GM18511 (cell line): ENCODE data around the gene BCORL1.

ENCODE experiments used
- ATAC-seq: cut with Tn5 transposase; IDR thresholded peaks from one replicate; pipeline ENCODE4 v1.9.1; 2021; ENCODE audit warnings: mild to moderate bottlenecking, moderate library complexity; ENCODE audit not compliant: unreplicated experiment

BCORL1 gene

GRCh38 chrX:130091980-130092522, 109.6 kb downstream of the BCORL1 start:
- peak; percentile 99 for ATAC-seq

GRCh38 chrX:130093271-130093670, 110.8 kb downstream of the BCORL1 start:
- no peak for ATAC-seq

DNA sequence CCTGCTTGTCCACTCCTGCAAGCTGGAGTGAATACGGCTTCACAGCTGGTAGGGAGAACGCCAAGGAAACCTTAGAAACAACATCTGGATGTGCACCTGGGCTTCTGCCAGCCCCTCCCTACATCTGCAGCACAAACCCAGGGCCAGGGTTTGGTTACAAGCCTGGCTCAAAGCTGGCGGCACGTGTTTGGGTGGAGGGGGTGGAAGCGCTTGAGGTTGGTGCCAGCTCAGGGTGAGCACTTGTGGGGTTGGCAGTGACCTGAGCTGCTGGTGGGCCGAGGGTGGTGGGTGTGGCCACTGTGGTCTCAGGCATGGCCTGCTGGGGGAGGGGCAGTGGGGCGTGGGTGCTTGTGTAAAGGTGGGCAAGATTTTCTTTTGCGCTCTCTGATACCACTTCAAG, 112.3 kb downstream of the BCORL1 start:
- ATAC-seq, result no peak

DNA sequence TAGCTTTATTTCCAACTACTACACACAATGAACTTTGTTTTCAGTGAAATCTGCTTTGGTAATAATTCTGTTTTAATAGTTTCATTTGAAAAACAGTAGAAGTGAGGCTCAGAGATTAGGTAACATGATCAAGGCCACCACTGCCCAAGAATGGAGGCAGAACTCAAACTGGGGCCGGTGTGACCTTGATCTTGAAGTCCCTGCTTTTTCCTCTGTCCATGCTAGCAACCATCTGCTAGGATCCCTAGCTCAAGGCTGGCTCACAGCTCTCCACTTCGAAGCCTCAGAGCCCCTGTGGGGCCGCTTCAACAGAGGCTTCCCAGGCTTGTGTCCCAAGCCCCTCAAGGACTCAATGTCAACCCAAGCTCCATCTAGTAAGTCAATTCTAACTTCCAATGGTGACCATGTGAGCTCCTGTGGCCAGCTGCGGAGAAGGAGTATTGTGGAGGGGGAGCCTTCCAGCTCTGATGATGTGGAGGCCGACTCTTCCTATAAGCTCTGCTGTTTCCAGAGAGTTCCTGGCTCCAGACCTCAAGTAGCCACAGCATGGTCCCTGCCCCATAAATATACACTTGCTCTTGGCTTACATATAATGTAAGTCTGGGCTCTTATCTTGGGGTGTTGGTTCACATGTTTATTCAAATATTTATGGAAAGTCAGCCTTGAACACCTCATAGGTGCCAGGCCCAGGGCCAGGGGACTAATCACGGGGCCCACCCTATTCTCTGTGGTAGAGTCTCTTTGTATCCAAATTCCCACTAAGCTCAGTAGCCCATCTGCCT, 113.0 kb downstream of the BCORL1 start:
- no peak for ATAC-seq

GRCh38 chrX:130097507-130098209, 115.2 kb downstream of the BCORL1 start:
- no peak for ATAC-seq

DNA sequence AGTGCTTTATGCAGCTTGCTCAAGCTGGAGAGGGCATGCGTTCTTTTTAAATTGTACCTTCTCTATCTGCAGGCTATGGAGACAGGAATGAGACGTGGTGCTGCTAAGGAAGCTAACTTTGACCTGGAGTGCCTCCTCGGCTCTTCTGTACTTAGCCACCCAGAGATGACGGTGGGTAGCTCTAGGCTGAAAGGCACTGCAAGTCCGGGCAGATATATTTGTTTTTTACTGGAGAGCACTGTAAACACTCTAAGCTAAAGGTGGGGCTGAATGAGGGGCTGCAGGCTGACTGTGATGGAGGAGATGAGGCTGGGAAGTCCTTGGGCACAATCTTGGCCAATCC, 115.7 kb downstream of the BCORL1 start:
- no peak for ATAC-seq

DNA sequence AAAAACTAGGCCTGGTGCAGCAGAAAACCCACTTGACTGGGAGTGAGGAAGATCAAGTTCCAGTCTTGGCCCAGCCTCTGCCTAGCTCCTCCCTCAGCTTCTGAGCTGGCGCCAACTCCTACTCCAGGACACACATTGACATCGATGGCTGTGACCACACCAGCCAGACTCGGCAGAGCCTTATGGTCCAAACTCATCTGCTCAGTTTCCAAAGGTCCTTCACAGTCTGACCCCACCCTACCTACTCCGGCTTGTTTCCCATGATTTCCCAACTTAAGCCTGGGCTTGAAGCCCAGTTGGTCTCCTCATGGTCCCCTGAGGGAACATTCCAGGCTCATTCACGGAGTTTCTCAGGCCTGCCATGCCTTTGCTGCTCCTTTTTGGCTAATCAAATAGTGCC, 117.7 kb downstream of the BCORL1 start:
- ATAC-seq, result no peak

DNA sequence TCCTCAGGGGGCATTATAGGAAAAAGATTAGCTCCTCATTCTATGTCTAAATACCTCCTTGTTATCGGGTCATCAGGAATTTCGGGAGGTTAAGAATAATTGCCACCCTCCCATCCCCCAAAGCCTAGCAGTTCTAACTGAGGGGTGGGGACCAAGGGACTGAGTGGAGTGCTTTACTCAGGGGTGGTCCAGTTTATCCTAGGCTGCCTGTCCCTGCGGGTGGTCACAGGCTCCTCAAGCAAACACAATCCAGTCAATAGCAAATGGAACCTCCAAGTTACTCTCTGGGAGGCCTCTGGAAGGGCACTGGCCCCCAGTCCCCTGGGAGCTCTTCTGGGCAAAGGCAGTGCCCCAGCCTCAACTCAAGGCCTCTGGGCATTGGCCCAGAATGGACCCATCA, 121.2 kb downstream of the BCORL1 start:
- no peak for ATAC-seq

DNA sequence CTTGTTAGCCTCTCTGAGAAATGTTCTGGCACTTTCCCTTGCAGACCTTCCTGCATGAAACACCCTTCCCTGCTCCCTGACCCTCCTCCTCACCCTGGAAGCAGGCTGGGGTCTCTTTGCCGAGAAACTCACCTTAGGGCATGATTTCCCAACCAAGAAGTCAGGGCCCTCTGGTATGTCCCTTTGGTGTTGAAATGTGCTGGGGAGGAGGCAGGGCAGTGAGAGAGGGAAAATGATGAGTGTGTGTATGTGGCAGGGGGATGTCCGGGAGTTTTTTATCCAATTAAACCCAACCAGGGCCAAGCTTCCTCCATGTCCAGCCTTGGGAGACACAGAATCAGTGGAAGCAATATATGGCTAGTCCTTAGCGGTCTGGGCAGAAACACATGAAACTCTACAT, 122.8 kb downstream of the BCORL1 start:
- no peak for ATAC-seq

DNA sequence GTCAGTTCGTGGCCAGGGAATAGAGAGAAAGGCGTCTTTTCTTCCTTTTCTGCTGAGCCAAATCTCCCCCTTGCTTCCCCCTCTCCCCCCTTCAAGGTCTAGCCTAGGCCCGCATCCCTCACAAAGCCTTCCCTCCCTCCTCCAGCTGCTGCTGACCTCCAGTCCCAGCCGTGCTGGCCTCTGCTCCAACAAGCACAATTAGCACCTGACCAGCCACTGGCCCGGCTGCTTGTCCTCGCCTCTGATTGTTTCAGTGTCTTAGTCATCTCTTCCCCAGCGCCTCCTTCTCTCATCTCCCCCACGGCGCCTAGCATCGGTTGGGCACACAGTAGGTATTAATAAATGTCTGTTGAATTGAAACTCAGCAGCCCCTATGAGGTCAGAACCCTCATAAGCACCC, 123.6 kb downstream of the BCORL1 start:
- no peak for ATAC-seq
